Immature natural killer cell (primary cell): ENCODE results near the gene CAPZB. TPM values are rescaled to one million over a fixed set of nuclear protein-coding genes. Genes with fewer than 3 reads are reported as not detected.

ENCODE experiments used
- DNase-seq, 3 donors: peaks; one replicate each; pipeline ENCODE4 v3.0.0; 2022; ENCODE audit warnings: mixed read lengths in 1 of 3
- H3K27ac Mint-ChIP-seq, 6 donors: one replicate each; pipeline ENCODE4 v1.8.0; 2020; ENCODE audit warnings: mixed read lengths in 6 of 6, mild to moderate bottlenecking in 5 of 6, inconsistent platforms in 4 of 6, moderate library complexity in 3 of 6
- H3K27me3 Mint-ChIP-seq, 3 donors: one replicate each; pipeline ENCODE4 v1.8.0; 2020 to 2021; ENCODE audit warnings: low read depth in 3 of 3, mild to moderate bottlenecking in 3 of 3, mixed read lengths in 3 of 3, moderate library complexity in 3 of 3, inconsistent platforms in 1 of 3
- H3K36me3 Mint-ChIP-seq, 3 donors: one replicate each; pipeline ENCODE4 v1.8.0; 2020; ENCODE audit warnings: mixed read lengths in 3 of 3, inconsistent platforms in 2 of 3, mild to moderate bottlenecking in 2 of 3
- H3K4me1 Mint-ChIP-seq, 2 donors: one replicate each; pipeline ENCODE4 v1.8.0; 2020; ENCODE audit warnings: inconsistent platforms in 2 of 2, mild to moderate bottlenecking in 2 of 2, mixed read lengths in 2 of 2, moderate library complexity in 1 of 2
- H3K4me3 Mint-ChIP-seq, 5 donors: one replicate each; pipeline ENCODE4 v1.8.0; 2020; ENCODE audit warnings: mild to moderate bottlenecking in 5 of 5, mixed read lengths in 5 of 5, inconsistent platforms in 3 of 5, moderate library complexity in 3 of 5
- H3K9me3 Mint-ChIP-seq, 6 donors: one replicate each; pipeline ENCODE4 v1.8.0; 2020; ENCODE audit warnings: mild to moderate bottlenecking in 6 of 6, mixed read lengths in 6 of 6, inconsistent platforms in 4 of 6, moderate library complexity in 3 of 6
- polyA plus RNA-seq, 3 donors: library from polyadenylated mRNA; unstranded; fragments of 300-500 nt; fragmentation: Illumina TruSeq; gene quantifications; one replicate each; pipeline ENCODE4 v1.2.3, GENCODE V29; 2021

The CAPZB gene
- polyA plus RNA-seq, 3 donors from 2014 or later = 447 to 644 (median 455) TPM

- DNase-seq = no peak
- Mint-ChIP-seq H3K36me3 (peaks cover 0 to 16% (median 6%) of the 10 kb centered on the region in 3 donors), H3K27ac (peak overlapping the region; percentile 17 to 87 (median 80)), H3K27me3 (peaks cover 0 to 5% (median 0%) of the 10 kb centered on the region in 3 donors), H3K4me1 (peaks cover 78 to 91% of the 10 kb centered on the region in 2 donors), H3K4me3 (peak overlapping the region in 4 of 5 donors; percentile 33 to 65 (median 43)), H3K9me3 (no peaks in the 10 kb centered on the region)
Measured at GRCh38 chr1:19421365-19421764, 64.0 kb downstream of the CAPZB start.

GRCh38 chr1:19420606-19421005, 64.7 kb downstream of the CAPZB start:
- Mint-ChIP-seq H3K27ac (peak overlapping the region; percentile 17 to 87 (median 80)), H3K36me3 (peaks cover 0 to 16% (median 6%) of the 10 kb centered on the region in 3 donors), H3K4me1 (peaks cover 73 to 90% of the 10 kb centered on the region in 2 donors), H3K27me3 (peaks cover 0 to 5% (median 0%) of the 10 kb centered on the region in 3 donors), H3K4me3 (peak overlapping the region in 4 of 5 donors; percentile 33 to 65 (median 50)), H3K9me3 (no peaks in the 10 kb centered on the region)
- DNase-seq = no peak

DNA sequence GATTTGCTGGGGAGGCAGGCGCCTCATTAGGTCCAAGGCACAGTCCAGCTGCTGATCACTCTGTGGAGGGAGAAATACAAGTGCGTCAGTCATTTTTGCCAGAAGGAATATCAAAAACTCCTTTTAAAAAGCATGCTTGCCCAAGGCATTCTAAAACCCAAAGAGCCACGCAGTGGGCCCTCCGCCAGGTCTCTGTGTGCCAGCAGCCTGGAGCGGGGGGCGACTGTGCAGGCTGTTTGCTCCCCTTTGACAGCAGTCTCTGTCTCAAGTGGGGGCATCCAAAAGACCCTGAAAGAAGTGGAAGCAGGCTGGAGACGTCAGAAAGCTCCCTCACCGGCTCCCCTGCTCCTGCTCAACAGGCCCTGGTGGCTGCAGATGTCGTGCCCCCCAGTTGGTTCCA, 65.6 kb downstream of the CAPZB start:
- Mint-ChIP-seq H3K36me3 (peaks cover 0 to 16% (median 6%) of the 10 kb centered on the region in 3 donors), H3K27ac (peak overlapping the region in 5 of 6 donors; percentile 34 to 67 (median 62)), H3K27me3 (peaks cover 0 to 5% (median 0%) of the 10 kb centered on the region in 3 donors)

GRCh38 chr1:19418503-19418971, 66.8 kb downstream of the CAPZB start:
- peaks cover 0 to 16% (median 6%) of the 10 kb centered on the region in 3 donors for H3K36me3 Mint-ChIP-seq
- DNase-seq = no peak
- peak overlapping the region in 5 of 6 donors; percentile 39 to 63 (median 62) for H3K27ac Mint-ChIP-seq
- peaks cover 73 to 91% of the 10 kb centered on the region in 2 donors for H3K4me1 Mint-ChIP-seq
- H3K9me3 Mint-ChIP-seq = no peaks in the 10 kb centered on the region
- H3K4me3 Mint-ChIP-seq = peak overlapping the region in 1 of 5 donors; percentile 12
- peaks cover 0 to 1% (median 0%) of the 10 kb centered on the region in 3 donors for H3K27me3 Mint-ChIP-seq

More for the DNA sequence above, 65.6 kb downstream of the CAPZB start:
- no peaks in the 10 kb centered on the region for H3K9me3 Mint-ChIP-seq
- H3K4me3 Mint-ChIP-seq = no peak overlapping the region
- peaks cover 71 to 90% of the 10 kb centered on the region in 2 donors for H3K4me1 Mint-ChIP-seq
- no peak for DNase-seq

DNA sequence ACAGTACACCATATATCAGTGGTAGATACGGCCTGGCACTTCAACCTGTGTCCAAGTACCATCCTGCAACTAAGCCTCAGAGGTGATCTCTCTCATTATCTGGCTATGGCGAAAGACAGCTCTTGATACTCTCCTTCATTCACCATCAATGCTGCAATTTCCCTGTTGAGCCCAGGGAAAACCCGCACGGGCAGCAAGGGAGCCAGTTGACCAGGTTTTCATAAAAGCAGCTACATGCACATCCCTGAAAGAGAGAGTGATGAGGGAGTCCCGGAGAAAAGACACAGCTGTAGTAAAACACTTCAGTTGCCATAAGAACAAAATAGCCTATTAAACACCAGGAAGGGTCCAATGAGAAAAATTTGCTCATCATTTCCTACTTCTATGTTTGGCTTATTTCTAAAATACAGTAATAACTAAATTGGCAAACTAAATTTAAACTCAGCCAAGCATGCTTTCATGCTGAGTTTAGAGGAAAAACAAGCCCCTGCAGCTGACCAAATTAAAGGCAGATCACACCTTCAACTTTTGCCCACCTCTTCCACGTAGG, 68.3 kb downstream of the CAPZB start:
- Mint-ChIP-seq H3K27me3 (peaks cover 0 to 1% (median 0%) of the 10 kb centered on the region in 3 donors), H3K4me3 (no peak overlapping the region), H3K36me3 (peaks cover 0 to 16% (median 6%) of the 10 kb centered on the region in 3 donors), H3K9me3 (no peaks in the 10 kb centered on the region), H3K27ac (peak overlapping the region in 5 of 6 donors; percentile 24 to 79 (median 58)), H3K4me1 (peaks cover 69 to 91% of the 10 kb centered on the region in 2 donors)
- no peak for DNase-seq

DNA sequence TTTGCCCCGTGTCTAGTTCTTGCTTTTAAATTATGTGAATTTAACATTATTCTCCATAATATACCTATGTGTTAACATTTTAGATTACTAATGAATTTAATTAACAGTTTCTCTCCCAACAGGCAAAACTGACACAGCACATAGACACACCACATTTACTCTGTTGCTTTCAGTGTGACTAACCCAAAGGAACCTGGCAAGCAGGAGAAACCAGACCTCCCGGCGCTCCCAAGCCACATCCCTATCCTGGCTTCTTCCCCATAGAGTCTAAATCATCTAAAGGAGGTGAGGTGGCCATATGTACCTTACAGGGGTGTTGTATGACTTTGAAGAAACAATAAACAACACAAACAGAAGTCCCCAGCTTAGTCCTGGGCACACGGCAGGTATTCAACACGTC, 69.2 kb downstream of the CAPZB start:
- no peak for DNase-seq
- Mint-ChIP-seq H3K27me3 (peaks cover 0 to 1% (median 0%) of the 10 kb centered on the region in 3 donors), H3K4me1 (peaks cover 68 to 91% of the 10 kb centered on the region in 2 donors), H3K27ac (peak overlapping the region in 4 of 6 donors; percentile 10 to 65 (median 54)), H3K36me3 (peaks cover 0 to 16% (median 6%) of the 10 kb centered on the region in 3 donors), H3K4me3 (no peak overlapping the region), H3K9me3 (no peaks in the 10 kb centered on the region)

DNA sequence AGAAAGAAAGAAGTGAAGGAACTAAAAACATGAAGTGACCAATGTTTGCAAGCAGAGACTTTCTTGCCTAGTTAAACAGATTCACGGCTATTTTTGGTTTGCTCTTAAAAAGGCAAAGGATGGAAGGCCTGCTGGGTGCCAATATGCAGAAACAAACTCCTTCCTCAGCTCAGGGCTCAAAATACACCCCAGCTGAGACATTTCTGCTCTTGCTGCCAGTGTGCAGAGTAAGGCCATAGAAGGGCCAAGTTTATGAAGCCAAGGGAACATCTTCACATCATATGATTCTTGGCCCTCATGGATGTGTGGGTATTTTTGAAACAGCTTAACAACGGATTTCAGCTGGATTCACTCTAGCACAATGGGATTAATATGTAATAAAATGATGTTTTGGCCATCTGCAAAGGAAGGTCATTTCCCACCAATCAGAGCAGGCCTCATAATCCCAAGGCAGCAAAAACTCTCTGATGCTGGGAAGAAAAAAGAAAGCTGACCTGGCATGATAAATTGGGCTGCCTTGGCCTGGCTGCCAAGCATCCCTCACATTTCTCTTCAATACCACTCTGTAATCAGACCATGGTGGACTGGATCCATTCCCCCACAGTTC, 70.7 kb downstream of the CAPZB start:
- no peak overlapping the region for H3K4me3 Mint-ChIP-seq

GRCh38 chr1:19413999-19414398, 71.3 kb downstream of the CAPZB start:
- H3K27me3 Mint-ChIP-seq = peaks cover 0 to 2% (median 1%) of the 10 kb centered on the region in 3 donors
- no peak for DNase-seq
- H3K4me1 Mint-ChIP-seq = peaks cover 74 to 96% of the 10 kb centered on the region in 2 donors
- peaks cover 0 to 13% (median 6%) of the 10 kb centered on the region in 3 donors for H3K36me3 Mint-ChIP-seq
- no peak overlapping the region for H3K4me3 Mint-ChIP-seq
- H3K27ac Mint-ChIP-seq = peak overlapping the region in 4 of 6 donors; percentile 59 to 78 (median 72)
- H3K9me3 Mint-ChIP-seq = no peaks in the 10 kb centered on the region

More for the DNA sequence above, 70.7 kb downstream of the CAPZB start:
- no peak for DNase-seq
- Mint-ChIP-seq H3K9me3 (no peaks in the 10 kb centered on the region), H3K27me3 (peaks cover 0 to 2% (median 1%) of the 10 kb centered on the region in 3 donors), H3K36me3 (peaks cover 0 to 16% (median 6%) of the 10 kb centered on the region in 3 donors), H3K4me1 (peaks cover 73 to 95% of the 10 kb centered on the region in 2 donors), H3K27ac (peak overlapping the region; percentile 36 to 78 (median 70))

DNA sequence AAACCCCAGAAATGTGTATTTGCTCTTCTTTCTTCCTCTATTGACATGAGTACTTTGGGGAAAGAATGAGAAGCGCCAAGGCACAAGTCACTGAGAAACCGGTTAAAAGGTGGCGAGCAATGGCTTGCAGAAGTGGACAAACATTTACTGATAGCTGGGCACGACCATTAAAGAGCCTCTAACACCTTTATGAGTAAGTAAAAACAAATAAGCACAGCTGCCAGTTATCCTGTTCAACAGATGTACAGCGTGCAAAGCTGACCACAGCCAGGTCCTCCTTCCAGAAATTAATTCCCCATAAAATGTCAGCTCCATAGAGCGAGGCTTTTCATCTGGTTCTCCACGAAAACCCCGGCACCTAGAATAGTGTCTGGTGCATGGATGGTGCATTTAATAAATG, 72.7 kb downstream of the CAPZB start:
- Mint-ChIP-seq H3K36me3 (peaks cover 0 to 4% (median 0%) of the 10 kb centered on the region in 3 donors), H3K4me1 (peaks cover 75 to 94% of the 10 kb centered on the region in 2 donors), H3K27ac (peak overlapping the region in 4 of 6 donors; percentile 17 to 64 (median 48)), H3K4me3 (no peak overlapping the region), H3K9me3 (no peaks in the 10 kb centered on the region), H3K27me3 (peaks cover 0 to 2% (median 1%) of the 10 kb centered on the region in 3 donors)
- DNase-seq = no peak

GRCh38 chr1:19411612-19412011, 73.7 kb downstream of the CAPZB start:
- Mint-ChIP-seq H3K27me3 (peaks cover 0 to 4% (median 0%) of the 10 kb centered on the region in 3 donors), H3K4me3 (no peak overlapping the region), H3K27ac (peak overlapping the region; percentile 15 to 74 (median 55)), H3K4me1 (peaks cover 77 to 94% of the 10 kb centered on the region in 2 donors), H3K36me3 (no peaks in the 10 kb centered on the region), H3K9me3 (no peaks in the 10 kb centered on the region)
- no peak for DNase-seq

DNA sequence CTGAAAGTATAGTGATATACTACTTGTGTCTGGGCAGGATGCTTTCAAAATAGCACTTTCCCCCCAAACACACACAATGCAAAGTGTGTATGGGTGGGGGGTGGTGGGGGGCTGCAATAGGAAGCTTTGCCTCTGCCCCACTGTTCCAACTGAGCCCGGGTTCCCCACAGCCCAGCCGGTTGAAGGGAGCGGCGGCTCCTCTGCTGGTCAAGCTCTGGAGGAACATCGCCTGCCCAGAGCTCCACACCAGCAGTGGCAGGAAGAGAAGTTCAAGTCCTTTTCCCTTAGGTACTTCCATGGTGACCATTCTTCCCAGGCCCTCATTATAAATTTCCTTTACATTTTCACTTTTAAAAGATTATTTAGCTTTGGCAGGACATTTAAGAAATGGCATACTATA, 74.9 kb downstream of the CAPZB start:
- Mint-ChIP-seq H3K27me3 (peaks cover 0 to 4% (median 0%) of the 10 kb centered on the region in 3 donors), H3K36me3 (no peaks in the 10 kb centered on the region), H3K4me3 (no peak overlapping the region), H3K9me3 (no peaks in the 10 kb centered on the region), H3K27ac (peak overlapping the region in 4 of 6 donors; percentile 21 to 73 (median 38)), H3K4me1 (peaks cover 84 to 95% of the 10 kb centered on the region in 2 donors)
- DNase-seq = no peak

DNA sequence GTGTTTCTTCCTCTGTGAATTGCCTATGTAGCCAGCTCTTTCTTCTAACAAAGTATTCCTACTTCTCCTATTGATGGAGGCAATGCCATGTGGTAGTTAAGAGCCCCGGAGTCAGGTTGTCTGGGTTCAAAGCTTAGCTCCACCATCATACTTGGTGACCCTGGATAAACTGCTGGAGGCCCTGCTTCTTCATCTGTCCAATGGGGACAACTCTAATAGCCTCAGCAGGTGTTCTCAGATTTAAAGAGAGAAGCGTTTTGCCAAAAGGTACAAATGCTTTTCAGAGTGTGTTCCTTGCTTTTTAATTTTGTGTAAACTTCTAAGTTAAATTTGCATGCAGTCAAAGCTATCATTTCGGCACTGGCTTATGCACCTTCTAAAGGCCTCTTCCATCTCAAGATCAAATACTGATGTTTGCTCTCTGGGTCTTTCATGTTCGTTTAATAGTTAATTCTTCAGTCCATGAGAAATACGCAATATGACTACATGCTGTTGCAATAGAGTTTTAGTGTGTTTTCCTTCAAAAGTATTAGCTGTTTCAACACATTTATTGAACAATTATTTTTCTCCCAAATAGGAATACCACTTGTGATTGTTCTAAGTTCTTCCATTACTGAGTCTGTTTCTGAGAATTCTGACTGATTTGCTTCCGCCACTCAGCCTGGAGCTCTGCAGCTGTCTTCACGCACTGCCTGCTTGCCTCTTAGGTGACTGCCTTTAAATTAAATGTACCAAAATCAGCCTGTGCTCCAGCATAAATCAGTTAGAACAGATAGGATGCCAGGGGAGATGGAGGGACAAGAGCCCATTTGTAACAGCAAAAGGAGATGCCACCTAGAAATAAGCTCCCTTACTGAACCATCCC, 75.6 kb downstream of the CAPZB start:
- Mint-ChIP-seq H3K27ac (peak overlapping the region in 5 of 6 donors; percentile 34 to 67 (median 35)), H3K9me3 (no peaks in the 10 kb centered on the region), H3K36me3 (no peaks in the 10 kb centered on the region), H3K4me3 (no peak overlapping the region), H3K27me3 (peaks cover 0 to 4% (median 0%) of the 10 kb centered on the region in 3 donors), H3K4me1 (peaks cover 83 to 95% of the 10 kb centered on the region in 2 donors)
- DNase-seq = no peak

DNA sequence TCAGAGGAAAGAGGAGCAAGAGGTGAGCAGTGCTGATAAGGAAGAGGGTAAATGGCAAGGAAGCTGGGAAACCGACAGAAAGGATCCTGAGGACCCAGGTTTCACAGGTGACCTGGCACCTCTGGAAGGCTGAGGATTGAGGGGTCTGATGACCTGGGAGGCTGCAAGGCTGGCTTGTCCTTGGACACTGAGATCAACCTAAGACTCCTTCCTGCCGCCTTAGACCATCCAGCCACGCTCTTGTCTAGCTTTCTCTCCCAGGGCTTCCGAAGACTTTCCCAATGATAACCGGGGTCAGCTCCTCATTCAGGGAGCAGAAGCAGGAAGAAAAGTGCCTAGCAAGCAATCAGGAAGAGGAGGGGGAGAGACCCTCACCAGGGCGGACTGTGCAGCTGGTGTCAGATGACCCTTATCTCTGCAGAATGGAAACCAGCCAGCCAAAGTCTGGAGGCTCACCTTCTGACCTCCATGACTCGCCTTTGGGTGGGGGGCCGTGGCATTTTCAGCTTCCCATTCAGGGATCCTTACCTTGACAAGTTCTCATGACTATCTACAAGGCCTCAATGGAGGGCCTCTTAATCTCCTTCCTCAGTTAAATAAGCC, 77.7 kb downstream of the CAPZB start:
- no peak for DNase-seq
- no peaks in the 10 kb centered on the region for H3K36me3 Mint-ChIP-seq
- H3K9me3 Mint-ChIP-seq = no peaks in the 10 kb centered on the region
- H3K27ac Mint-ChIP-seq = peak overlapping the region; percentile 57 to 79 (median 72)
- H3K27me3 Mint-ChIP-seq = peaks cover 0 to 4% (median 0%) of the 10 kb centered on the region in 3 donors
- peaks cover 81 to 87% of the 10 kb centered on the region in 2 donors for H3K4me1 Mint-ChIP-seq
- no peak overlapping the region for H3K4me3 Mint-ChIP-seq
